ENCODE measurements around the gene DYNLT4.

DYNLT4 gene

DNA sequence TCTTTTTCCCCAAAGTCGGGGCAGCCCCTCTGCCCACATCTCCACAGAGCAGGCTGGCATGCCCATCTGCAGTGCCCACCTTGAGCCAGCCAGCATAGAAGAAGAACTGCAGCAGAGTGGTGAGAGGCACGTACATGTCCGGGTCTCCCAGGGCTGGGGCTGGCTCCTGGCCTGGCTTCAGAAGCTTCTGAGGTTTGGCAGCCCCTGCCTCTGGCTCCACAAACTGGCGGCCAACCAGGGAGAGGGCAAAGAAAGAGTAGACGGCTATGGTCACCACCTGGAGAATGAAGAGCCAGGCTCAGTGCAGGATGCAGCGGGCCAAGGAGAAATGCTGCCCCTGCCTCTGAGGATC is 22.1 kb downstream of the DYNLT4 start:
- Histone ChIP-seq H3K9me3 (ENCODE audit: insufficient read depth, low read depth, low read length) (no peaks in the 10 kb centered on the region), H3K27ac (ENCODE audit: low read depth, low read length) (no peak overlapping the region), H3K4me3 (ENCODE audit: low read length) (peak overlapping the region; percentile 60), H3K4me1 (ENCODE audit: insufficient read depth, low read length) (peaks cover 28% of the 10 kb centered on the region), H3K36me3 (ENCODE audit: insufficient read depth, low read length) (peaks cover 13% of the 10 kb centered on the region; the same call in 1 of the 2 replicates), H3K27me3 (ENCODE audit: insufficient read depth, low read length) (peaks cover 11% of the 10 kb centered on the region), H3K9ac (ENCODE audit: low read depth, low read length) (no peak overlapping the region)
- 89% methylated on average over 6 of the region's 6 CpGs for WGBS

GRCh38 chr1:44784094-44785028 is 22.8 kb downstream of the DYNLT4 start:
- peaks cover 18% of the 10 kb centered on the region for H3K36me3 ChIP-seq (ENCODE audit: insufficient read depth, low read length)
- H3K4me1 ChIP-seq (ENCODE audit: insufficient read depth, low read length): peaks cover 26% of the 10 kb centered on the region
- 7% methylated on average over 71 of the region's 71 CpGs for WGBS
- no peaks in the 10 kb centered on the region for H3K9me3 ChIP-seq (ENCODE audit: insufficient read depth, low read depth, low read length)
- H3K27ac ChIP-seq (ENCODE audit: low read depth, low read length): no peak overlapping the region
- H3K9ac ChIP-seq (ENCODE audit: low read depth, low read length): peak overlapping the region; percentile 75
- H3K27me3 ChIP-seq (ENCODE audit: insufficient read depth, low read length): peaks cover 11% of the 10 kb centered on the region
- peak overlapping the region; percentile 60 for H3K4me3 ChIP-seq (ENCODE audit: low read length)

- Histone ChIP-seq H3K36me3 (ENCODE audit: insufficient read depth, low read length) (peaks cover 25% of the 10 kb centered on the region), H3K4me1 (ENCODE audit: insufficient read depth, low read length) (peaks cover 26% of the 10 kb centered on the region), H3K9ac (ENCODE audit: low read depth, low read length) (peak overlapping the region; percentile 75), H3K27me3 (ENCODE audit: insufficient read depth, low read length) (peaks cover 11% of the 10 kb centered on the region), H3K4me3 (ENCODE audit: low read length) (peak overlapping the region; percentile 60), H3K27ac (ENCODE audit: low read depth, low read length) (no peak overlapping the region), H3K9me3 (ENCODE audit: insufficient read depth, low read depth, low read length) (no peaks in the 10 kb centered on the region)
- 62% methylated on average over 8 of the region's 8 CpGs for WGBS
These were observed 23.5 kb downstream of the DYNLT4 start for GRCh38 chr1:44783697-44784093.

DNA sequence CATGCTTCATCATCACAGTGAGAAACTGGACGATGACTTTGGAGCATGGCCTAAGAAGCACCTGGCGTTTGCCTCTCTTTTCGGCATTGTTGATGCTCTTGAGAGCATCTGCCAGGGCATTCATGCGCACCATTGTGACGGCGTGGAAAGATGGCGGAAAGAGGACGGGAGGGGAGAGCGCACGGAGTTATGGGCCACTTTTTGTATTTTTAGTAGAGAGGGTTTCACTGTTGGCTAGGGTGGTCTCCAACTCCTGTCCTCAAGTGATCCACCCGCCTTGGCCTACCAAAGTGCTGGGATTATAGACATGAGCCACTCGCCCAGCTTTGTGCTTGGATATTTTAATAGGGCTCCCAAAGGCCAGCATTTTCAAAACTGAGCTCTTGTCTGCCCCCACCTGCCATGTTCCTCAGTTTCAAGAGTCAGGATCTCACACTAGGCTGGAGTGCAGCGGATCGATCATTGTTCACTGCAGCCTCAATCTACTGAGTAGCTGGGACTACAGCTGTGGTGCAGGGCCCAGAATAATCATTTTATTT is 26.5 kb downstream of the DYNLT4 start:
- Histone ChIP-seq H3K27ac (ENCODE audit: low read depth, low read length) (no peak overlapping the region), H3K9ac (ENCODE audit: low read depth, low read length) (no peak overlapping the region), H3K27me3 (ENCODE audit: insufficient read depth, low read length) (peaks cover 8% of the 10 kb centered on the region; the same call in 1 of the 2 replicates), H3K4me3 (ENCODE audit: low read length) (no peak overlapping the region), H3K4me1 (ENCODE audit: insufficient read depth, low read length) (peaks cover 19% of the 10 kb centered on the region), H3K36me3 (ENCODE audit: insufficient read depth, low read length) (peaks cover 54% of the 10 kb centered on the region), H3K9me3 (ENCODE audit: insufficient read depth, low read depth, low read length) (no peaks in the 10 kb centered on the region)
- WGBS: 94% methylated on average over 14 of the region's 14 CpGs

- Histone ChIP-seq H3K9me3 (ENCODE audit: insufficient read depth, low read depth, low read length) (no peaks in the 10 kb centered on the region), H3K36me3 (ENCODE audit: insufficient read depth, low read length) (peaks cover 54% of the 10 kb centered on the region), H3K4me1 (ENCODE audit: insufficient read depth, low read length) (peaks cover 12% of the 10 kb centered on the region), H3K27me3 (ENCODE audit: insufficient read depth, low read length) (no peaks in the 10 kb centered on the region), H3K4me3 (ENCODE audit: low read length) (no peak overlapping the region; the same call in 1 of the 2 replicates), H3K9ac (ENCODE audit: low read depth, low read length) (no peak overlapping the region), H3K27ac (ENCODE audit: low read depth, low read length) (no peak overlapping the region; the same call in 1 of the 2 replicates)
- WGBS: 97% methylated on average over 6 of the region's 6 CpGs
These were observed 28.2 kb downstream of the DYNLT4 start for GRCh38 chr1:44778705-44779576.

DNA sequence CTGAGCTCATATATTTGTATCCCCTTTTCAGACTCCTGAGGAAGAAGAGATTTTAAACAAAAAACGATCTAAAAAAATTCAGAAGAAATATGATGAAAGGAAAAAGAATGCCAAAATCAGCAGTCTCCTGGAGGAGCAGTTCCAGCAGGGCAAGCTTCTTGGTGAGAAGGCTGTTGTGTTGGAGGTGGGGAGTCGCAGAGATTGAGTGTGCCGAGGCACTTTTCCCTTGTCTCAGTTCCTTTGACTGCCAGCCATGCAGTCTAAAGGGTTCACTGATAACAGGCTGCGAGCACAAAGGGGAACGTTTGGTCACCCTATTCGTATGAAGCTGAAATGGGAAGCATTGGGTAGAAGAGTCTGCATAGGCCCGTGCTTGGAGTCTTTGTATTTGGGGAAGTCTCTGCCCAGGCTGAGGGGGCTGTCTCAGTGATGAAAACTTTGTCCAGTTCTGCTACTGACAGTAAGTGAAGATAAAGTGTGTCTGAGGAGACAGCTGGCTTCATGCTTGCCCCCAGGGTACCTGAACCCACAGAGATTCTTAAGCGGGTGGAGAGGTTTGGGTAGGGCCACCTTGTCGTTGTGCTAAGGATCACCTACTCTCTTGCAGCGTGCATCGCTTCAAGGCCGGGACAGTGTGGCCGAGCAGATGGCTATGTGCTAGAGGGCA is 29.0 kb downstream of the DYNLT4 start:
- 0 out of 2 replicates have a peak, but pooled peaks cover 4% of the 10 kb centered on the region for H3K4me1 ChIP-seq (ENCODE audit: insufficient read depth, low read length)
- H3K36me3 ChIP-seq (ENCODE audit: insufficient read depth, low read length): peaks cover 54% of the 10 kb centered on the region
- no peaks in the 10 kb centered on the region for H3K27me3 ChIP-seq (ENCODE audit: insufficient read depth, low read length)
- no peaks in the 10 kb centered on the region for H3K9me3 ChIP-seq (ENCODE audit: insufficient read depth, low read depth, low read length)
- no peak overlapping the region; the same call in 1 of the 2 replicates for H3K27ac ChIP-seq (ENCODE audit: low read depth, low read length)
- WGBS: 94% methylated on average over 13 of the region's 13 CpGs
- peak overlapping the region; percentile 99 for H3K9ac ChIP-seq (ENCODE audit: low read depth, low read length)
- H3K4me3 ChIP-seq (ENCODE audit: low read length): peak overlapping the region; percentile 71

DNA sequence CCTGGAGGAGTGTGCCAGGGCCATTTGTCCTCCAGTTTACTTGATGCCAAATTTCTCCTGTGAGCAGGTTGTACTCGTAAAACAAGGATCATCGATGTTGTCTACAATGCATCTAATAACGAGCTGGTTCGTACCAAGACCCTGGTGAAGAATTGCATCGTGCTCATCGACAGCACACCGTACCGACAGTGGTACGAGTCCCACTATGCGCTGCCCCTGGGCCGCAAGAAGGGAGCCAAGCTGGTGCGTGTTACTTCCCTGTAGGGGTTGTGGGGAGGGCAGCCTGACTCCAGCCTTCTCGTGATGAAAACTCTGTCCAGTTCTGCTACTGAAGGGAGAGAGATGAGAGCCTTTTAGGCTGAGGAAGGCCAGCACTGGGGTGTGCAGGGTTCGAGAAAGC is 29.6 kb downstream of the DYNLT4 start:
- 0 out of 2 replicates have a peak, but pooled peaks cover 3% of the 10 kb centered on the region for H3K4me1 ChIP-seq (ENCODE audit: insufficient read depth, low read length)
- peak overlapping the region; percentile 46; the same call in 1 of the 2 replicates for H3K27ac ChIP-seq (ENCODE audit: low read depth, low read length)
- peak overlapping the region; percentile 71 for H3K4me3 ChIP-seq (ENCODE audit: low read length)
- 95% methylated on average over 14 of the region's 14 CpGs for WGBS
- no peaks in the 10 kb centered on the region for H3K27me3 ChIP-seq (ENCODE audit: insufficient read depth, low read length)
- peaks cover 54% of the 10 kb centered on the region for H3K36me3 ChIP-seq (ENCODE audit: insufficient read depth, low read length)
- no peaks in the 10 kb centered on the region for H3K9me3 ChIP-seq (ENCODE audit: insufficient read depth, low read depth, low read length)
- H3K9ac ChIP-seq (ENCODE audit: low read depth, low read length): peak overlapping the region; percentile 99

GRCh38 chr1:44776730-44777068 is 30.5 kb downstream of the DYNLT4 start:
- Histone ChIP-seq H3K36me3 (ENCODE audit: insufficient read depth, low read length) (peaks cover 54% of the 10 kb centered on the region), H3K4me1 (ENCODE audit: insufficient read depth, low read length) (0 out of 2 replicates have a peak, but pooled peaks cover 3% of the 10 kb centered on the region), H3K4me3 (ENCODE audit: low read length) (peak overlapping the region; percentile 71), H3K9ac (ENCODE audit: low read depth, low read length) (peak overlapping the region; percentile 99), H3K27me3 (ENCODE audit: insufficient read depth, low read length) (no peaks in the 10 kb centered on the region), H3K27ac (ENCODE audit: low read depth, low read length) (peak overlapping the region; percentile 84), H3K9me3 (ENCODE audit: insufficient read depth, low read depth, low read length) (no peaks in the 10 kb centered on the region)
- 39% methylated on average over 12 of the region's 12 CpGs for WGBS

DNA sequence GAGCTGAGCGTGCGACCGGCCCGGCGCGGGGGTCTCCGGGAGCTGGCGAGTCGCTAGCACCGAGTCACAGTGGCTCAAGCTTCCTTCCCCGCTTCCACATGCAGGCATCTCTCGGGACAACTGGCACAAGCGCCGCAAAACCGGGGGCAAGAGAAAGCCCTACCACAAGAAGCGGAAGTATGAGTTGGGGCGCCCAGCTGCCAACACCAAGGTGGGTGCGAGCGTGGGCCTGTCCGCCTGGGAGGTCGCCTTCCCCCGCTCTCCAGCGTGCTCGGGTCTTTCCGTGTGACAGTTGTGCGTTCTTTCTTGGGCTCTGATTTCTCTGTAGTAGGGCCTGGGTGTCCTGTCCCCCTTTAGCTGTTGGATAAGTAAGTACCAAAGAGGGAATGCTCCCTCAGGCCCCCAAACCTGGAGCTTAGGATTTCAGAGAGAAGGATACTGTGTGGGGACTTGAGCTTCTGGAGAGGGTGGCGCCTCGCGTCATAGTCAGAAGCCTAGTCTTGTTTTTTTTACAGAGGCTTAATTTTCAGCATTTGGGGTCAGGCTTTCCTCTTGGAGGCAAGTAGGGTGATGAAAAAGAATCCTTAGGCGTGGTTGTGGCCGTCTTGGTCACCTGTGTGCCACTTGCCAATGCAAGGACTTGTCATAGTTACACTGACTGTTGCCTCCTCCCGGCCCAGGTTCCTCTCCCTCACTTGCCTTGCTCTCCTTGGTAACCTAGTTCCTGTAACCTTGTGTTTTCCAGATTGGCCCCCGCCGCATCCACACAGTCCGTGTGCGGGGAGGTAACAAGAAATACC is 31.0 kb downstream of the DYNLT4 start:
- WGBS: 3% methylated on average over 36 of the region's 36 CpGs
- Histone ChIP-seq H3K9me3 (ENCODE audit: insufficient read depth, low read depth, low read length) (no peaks in the 10 kb centered on the region), H3K27me3 (ENCODE audit: insufficient read depth, low read length) (no peaks in the 10 kb centered on the region), H3K9ac (ENCODE audit: low read depth, low read length) (peak overlapping the region; percentile 99), H3K4me1 (ENCODE audit: insufficient read depth, low read length) (0 out of 2 replicates have a peak, but pooled peaks cover 3% of the 10 kb centered on the region), H3K36me3 (ENCODE audit: insufficient read depth, low read length) (peaks cover 52% of the 10 kb centered on the region), H3K27ac (ENCODE audit: low read depth, low read length) (peak overlapping the region; percentile 84), H3K4me3 (ENCODE audit: low read length) (peak overlapping the region; percentile 71)

All from HUES64 (cell line).